ENCODE measurements around the gene POGLUT2. TPM values are rescaled to one million over a fixed set of nuclear protein-coding genes. Genes with fewer than 3 reads are reported as not detected.

Gene POGLUT2
- total RNA-seq, 1 donor from 2014 or later = 13.7 TPM

GRCh38 chr13:102825400-102825799, 26.6 kb upstream of the POGLUT2 start:
- H3K4me3 Mint-ChIP-seq (ENCODE audit: low read depth) = no peak overlapping the region
- H3K36me3 Mint-ChIP-seq (ENCODE audit: low read depth) = peaks cover 46% of the 10 kb centered on the region
- H3K27ac Mint-ChIP-seq = no peak overlapping the region
- H3K27me3 Mint-ChIP-seq (ENCODE audit: low read depth) = no peaks in the 10 kb centered on the region
- H3K4me1 Mint-ChIP-seq (ENCODE audit: low read depth) = peaks cover 2% of the 10 kb centered on the region
- intact Hi-C loops (cut with micrococcal nuclease) = no loop called here
- H3K9me3 Mint-ChIP-seq = no peaks in the 10 kb centered on the region
- DNase-seq (ENCODE audit: low spot score) = no peak

GRCh38 chr13:102817907-102818306, 19.1 kb upstream of the POGLUT2 start:
- Mint-ChIP-seq H3K27me3 (ENCODE audit: low read depth) (no peaks in the 10 kb centered on the region), H3K27ac (no peak overlapping the region), H3K36me3 (ENCODE audit: low read depth) (peaks cover 60% of the 10 kb centered on the region), H3K4me3 (ENCODE audit: low read depth) (no peak overlapping the region), H3K4me1 (ENCODE audit: low read depth) (peaks cover 19% of the 10 kb centered on the region), H3K9me3 (no peaks in the 10 kb centered on the region)
- DNase-seq (ENCODE audit: low spot score) = no peak
- intact Hi-C loops (cut with micrococcal nuclease) = no loop called here

- Mint-ChIP-seq H3K27me3 (ENCODE audit: low read depth) (no peaks in the 10 kb centered on the region), H3K9me3 (peaks cover under 1% of the 10 kb centered on the region), H3K27ac (no peak overlapping the region), H3K4me1 (ENCODE audit: low read depth) (peaks cover 25% of the 10 kb centered on the region), H3K4me3 (ENCODE audit: low read depth) (no peak overlapping the region), H3K36me3 (ENCODE audit: low read depth) (peaks cover 58% of the 10 kb centered on the region)
- intact Hi-C loops (cut with micrococcal nuclease) = no loop called here
- no peak for DNase-seq (ENCODE audit: low spot score)
These were observed 18.5 kb upstream of the POGLUT2 start for GRCh38 chr13:102817241-102817640.

GRCh38 chr13:102816708-102817107, 17.9 kb upstream of the POGLUT2 start:
- peaks cover 6% of the 10 kb centered on the region for H3K9me3 Mint-ChIP-seq
- DNase-seq (ENCODE audit: low spot score) = no peak
- no peak overlapping the region for H3K27ac Mint-ChIP-seq
- H3K4me1 Mint-ChIP-seq (ENCODE audit: low read depth) = peaks cover 30% of the 10 kb centered on the region
- peaks cover 58% of the 10 kb centered on the region for H3K36me3 Mint-ChIP-seq (ENCODE audit: low read depth)
- intact Hi-C loops (cut with micrococcal nuclease) = no loop called here
- H3K27me3 Mint-ChIP-seq (ENCODE audit: low read depth) = no peaks in the 10 kb centered on the region
- H3K4me3 Mint-ChIP-seq (ENCODE audit: low read depth) = no peak overlapping the region

GRCh38 chr13:102815788-102816187, 17.0 kb upstream of the POGLUT2 start:
- no peak overlapping the region for H3K27ac Mint-ChIP-seq
- peaks cover 66% of the 10 kb centered on the region for H3K36me3 Mint-ChIP-seq (ENCODE audit: low read depth)
- H3K9me3 Mint-ChIP-seq = peaks cover 10% of the 10 kb centered on the region
- H3K4me1 Mint-ChIP-seq (ENCODE audit: low read depth) = peaks cover 30% of the 10 kb centered on the region
- no peak for DNase-seq (ENCODE audit: low spot score)
- intact Hi-C loops (cut with micrococcal nuclease) = no loop called here
- H3K27me3 Mint-ChIP-seq (ENCODE audit: low read depth) = no peaks in the 10 kb centered on the region
- H3K4me3 Mint-ChIP-seq (ENCODE audit: low read depth) = no peak overlapping the region

GRCh38 chr13:102814793-102815192, 16.0 kb upstream of the POGLUT2 start:
- no peaks in the 10 kb centered on the region for H3K27me3 Mint-ChIP-seq (ENCODE audit: low read depth)
- no peak overlapping the region for H3K4me3 Mint-ChIP-seq (ENCODE audit: low read depth)
- DNase-seq (ENCODE audit: low spot score) = no peak
- no peak overlapping the region for H3K27ac Mint-ChIP-seq
- peaks cover 30% of the 10 kb centered on the region for H3K4me1 Mint-ChIP-seq (ENCODE audit: low read depth)
- intact Hi-C loops (cut with micrococcal nuclease) = loop anchor here (5.0 kb wide), 1 partner anchor 42 kb away; the partner anchor contains the start of gene TEX30
- peaks cover 15% of the 10 kb centered on the region for H3K9me3 Mint-ChIP-seq
- H3K36me3 Mint-ChIP-seq (ENCODE audit: low read depth) = peaks cover 67% of the 10 kb centered on the region

- H3K36me3 Mint-ChIP-seq (ENCODE audit: low read depth) = peaks cover 67% of the 10 kb centered on the region
- intact Hi-C loops (cut with micrococcal nuclease) = loop anchor here (5.0 kb wide), 1 partner anchor 42 kb away; the partner anchor contains the start of gene TEX30
These were observed 15.3 kb upstream of the POGLUT2 start for GRCh38 chr13:102814025-102814607.

GRCh38 chr13:102812611-102813287, 14.0 kb upstream of the POGLUT2 start:
- intact Hi-C loops (cut with micrococcal nuclease) = loop anchor here (5.0 kb wide), 1 partner anchor 40 kb away; the partner anchor contains the start of gene TEX30
- no peak for DNase-seq (ENCODE audit: low spot score)
- no peak overlapping the region for H3K4me3 Mint-ChIP-seq (ENCODE audit: low read depth)
- H3K4me1 Mint-ChIP-seq (ENCODE audit: low read depth) = peaks cover 26% of the 10 kb centered on the region
- H3K27ac Mint-ChIP-seq = no peak overlapping the region
- H3K27me3 Mint-ChIP-seq (ENCODE audit: low read depth) = no peaks in the 10 kb centered on the region
- H3K9me3 Mint-ChIP-seq = peaks cover 16% of the 10 kb centered on the region
- peaks cover 67% of the 10 kb centered on the region for H3K36me3 Mint-ChIP-seq (ENCODE audit: low read depth)

More at GRCh38 chr13:102814025-102814607, 15.3 kb upstream of the POGLUT2 start:
- Mint-ChIP-seq H3K27ac (peak overlapping the region; percentile 2), H3K4me1 (ENCODE audit: low read depth) (peaks cover 30% of the 10 kb centered on the region), H3K27me3 (ENCODE audit: low read depth) (no peaks in the 10 kb centered on the region), H3K9me3 (peaks cover 16% of the 10 kb centered on the region), H3K4me3 (ENCODE audit: low read depth) (no peak overlapping the region)
- DNase-seq (ENCODE audit: low spot score) = no peak

- no peak overlapping the region for H3K27ac Mint-ChIP-seq
- DNase-seq (ENCODE audit: low spot score) = no peak
- H3K4me1 Mint-ChIP-seq (ENCODE audit: low read depth) = peaks cover 26% of the 10 kb centered on the region
- no peak overlapping the region for H3K4me3 Mint-ChIP-seq (ENCODE audit: low read depth)
- peaks cover 78% of the 10 kb centered on the region for H3K36me3 Mint-ChIP-seq (ENCODE audit: low read depth)
- no peaks in the 10 kb centered on the region for H3K27me3 Mint-ChIP-seq (ENCODE audit: low read depth)
- intact Hi-C loops (cut with micrococcal nuclease) = no loop called here
- H3K9me3 Mint-ChIP-seq = peaks cover 16% of the 10 kb centered on the region
These were observed 8.9 kb upstream of the POGLUT2 start for GRCh38 chr13:102807699-102808098.

GRCh38 chr13:102805680-102806079, 6.9 kb upstream of the POGLUT2 start:
- intact Hi-C loops (cut with micrococcal nuclease) = no loop called here
- Mint-ChIP-seq H3K4me1 (ENCODE audit: low read depth) (peaks cover 33% of the 10 kb centered on the region), H3K9me3 (peaks cover 5% of the 10 kb centered on the region), H3K27me3 (ENCODE audit: low read depth) (no peaks in the 10 kb centered on the region), H3K4me3 (ENCODE audit: low read depth) (no peak overlapping the region), H3K36me3 (ENCODE audit: low read depth) (peaks cover 65% of the 10 kb centered on the region), H3K27ac (no peak overlapping the region)
- DNase-seq (ENCODE audit: low spot score) = no peak

- H3K9me3 Mint-ChIP-seq = no peaks in the 10 kb centered on the region
- H3K27me3 Mint-ChIP-seq (ENCODE audit: low read depth) = no peaks in the 10 kb centered on the region
- peak overlapping the region; percentile 95 for H3K4me3 Mint-ChIP-seq (ENCODE audit: low read depth)
- intact Hi-C loops (cut with micrococcal nuclease) = loop anchor here (1.0 to 2.0 kb wide), 4 partner anchors 27 to 204 kb away; partner anchors contain the start of genes TEX30 and TPP2
- H3K4me1 Mint-ChIP-seq (ENCODE audit: low read depth) = peaks cover 41% of the 10 kb centered on the region
- peaks cover 42% of the 10 kb centered on the region for H3K36me3 Mint-ChIP-seq (ENCODE audit: low read depth)
- peak overlapping the region; percentile 89 for H3K27ac Mint-ChIP-seq
- peak; percentile 82 for DNase-seq (ENCODE audit: low spot score)
These were observed 1.6 kb upstream of the POGLUT2 start for GRCh38 chr13:102800145-102801041.

GRCh38 chr13:102799426-102800144, 809 bp upstream of the POGLUT2 start:
- Mint-ChIP-seq H3K9me3 (no peaks in the 10 kb centered on the region), H3K27me3 (ENCODE audit: low read depth) (no peaks in the 10 kb centered on the region), H3K27ac (peak overlapping the region; percentile 89), H3K4me1 (ENCODE audit: low read depth) (peaks cover 38% of the 10 kb centered on the region), H3K36me3 (ENCODE audit: low read depth) (peaks cover 35% of the 10 kb centered on the region), H3K4me3 (ENCODE audit: low read depth) (peak overlapping the region; percentile 95)
- intact Hi-C loops (cut with micrococcal nuclease) = loop anchor here (1.0 to 5.0 kb wide), 6 partner anchors 20 to 203 kb away; partner anchors contain the start of genes TEX30 and TPP2
- peak; percentile 26 for DNase-seq (ENCODE audit: low spot score)
